Activated naive CD4-positive, alpha-beta T cell treated with anti-CD3 and anti-CD28 coated beads for 36 hours (primary cell): ENCODE data around the gene PLCD1. TPM values are rescaled to one million over a fixed set of nuclear protein-coding genes. Genes with fewer than 3 reads are reported as not detected.
A peak's percentile ranks its signal among the peaks of the same experiment; 100 is the strongest.
"Not testable (repeated sequence)": the region's sequence is repeated elsewhere in the genome, so short reads cannot be mapped to it uniquely, and the experiment has no call there.

ENCODE experiments used
- CTCF ChIA-PET: fragments of 350-600 bp; sonication (Branson Sonifier 250); formaldehyde crosslinking; loops from one replicate; lab custom pipeline; 2021; ENCODE audit warnings: antibody characterized with exemption; lab: Charles Lee
- DNase-seq: peaks from one replicate; pipeline ENCODE4 v3.0.0-alpha.2; 2020
- H3K27ac Mint-ChIP-seq: one replicate; pipeline ENCODE4 v1.8.0; 2021; ENCODE audit warnings: mild to moderate bottlenecking, mixed read lengths
- H3K27me3 Mint-ChIP-seq: one replicate; pipeline ENCODE4 v1.8.0; 2021; ENCODE audit warnings: low read depth, mixed read lengths
- H3K36me3 Mint-ChIP-seq: one replicate; pipeline ENCODE4 v1.8.0; 2021; ENCODE audit warnings: low read depth, mixed read lengths
- H3K4me1 Mint-ChIP-seq: one replicate; pipeline ENCODE4 v1.8.0; 2021; ENCODE audit warnings: low read depth, mixed read lengths
- H3K4me3 Mint-ChIP-seq: one replicate; pipeline ENCODE4 v1.8.0; 2021; ENCODE audit warnings: mild to moderate bottlenecking, moderate library complexity, mixed read lengths
- H3K9me3 Mint-ChIP-seq: one replicate; pipeline ENCODE4 v1.8.0; 2021; ENCODE audit warnings: mixed read lengths
- intact Hi-C: fragments of 100-400 bp; cut with micrococcal nuclease; formaldehyde crosslinking; loops from one replicate; pipeline ENCODE4 v1.15.1; 2023
- total RNA-seq, 2 experiments: library from RNA; stranded (reverse); gene quantifications; one replicate each; pipeline ENCODE4 v1.2.3, GENCODE V29; 2021

Gene PLCD1
- total RNA-seq, 2 experiments from 2014 or later = 10.6 to 10.8 TPM

GRCh38 chr3:37993460-37993819 lies 36.0 kb downstream of the PLCD1 start:
- CTCF ChIA-PET = interaction anchor here (0.6 kb wide), 1 partner anchor 516 kb away, joined by 3 read pairs; no protein-coding TSS in a partner anchor
- intact Hi-C loops = no loop called here
- Mint-ChIP-seq H3K27me3 (no peaks in the 10 kb centered on the region), H3K36me3 (peaks cover 17% of the 10 kb centered on the region), H3K27ac (peak overlapping the region; percentile 93), H3K9me3 (no peaks in the 10 kb centered on the region), H3K4me3 (peak overlapping the region; percentile 95), H3K4me1 (peaks cover 44% of the 10 kb centered on the region)
- no peak for DNase-seq

- Mint-ChIP-seq H3K27ac (no peak overlapping the region), H3K36me3 (peaks cover 17% of the 10 kb centered on the region), H3K27me3 (no peaks in the 10 kb centered on the region), H3K4me3 (peak overlapping the region; percentile 95), H3K4me1 (peaks cover 40% of the 10 kb centered on the region), H3K9me3 (no peaks in the 10 kb centered on the region)
- CTCF ChIA-PET = interaction anchor here (0.6 to 1.1 kb wide), 2 partner anchors 19 to 516 kb away, joined by 3 to 4 read pairs; no protein-coding TSS in a partner anchor
- intact Hi-C loops = no loop called here
- no peak for DNase-seq
These were observed 36.4 kb downstream of the PLCD1 start for GRCh38 chr3:37993067-37993455.

- Mint-ChIP-seq H3K4me3 (no peak overlapping the region), H3K9me3 (no peaks in the 10 kb centered on the region), H3K36me3 (peaks cover 17% of the 10 kb centered on the region), H3K4me1 (peaks cover 36% of the 10 kb centered on the region), H3K27me3 (no peaks in the 10 kb centered on the region), H3K27ac (no peak overlapping the region)
- CTCF ChIA-PET = interaction anchor here (0.9 to 1.1 kb wide), 2 partner anchors 11 to 18 kb away, joined by 4 read pairs; no protein-coding TSS in a partner anchor
- no peak for DNase-seq
- intact Hi-C loops = no loop called here
These were observed 37.0 kb downstream of the PLCD1 start for GRCh38 chr3:37992271-37993066.

- no peaks in the 10 kb centered on the region for H3K9me3 Mint-ChIP-seq
- H3K4me1 Mint-ChIP-seq = peaks cover 30% of the 10 kb centered on the region
- CTCF ChIA-PET = interaction anchor here (0.9 to 1.1 kb wide), 2 partner anchors 12 to 17 kb away, joined by 4 read pairs; no protein-coding TSS in a partner anchor
- H3K27me3 Mint-ChIP-seq = no peaks in the 10 kb centered on the region
- DNase-seq = no peak
- peaks cover 15% of the 10 kb centered on the region for H3K36me3 Mint-ChIP-seq
- no peak overlapping the region for H3K4me3 Mint-ChIP-seq
- intact Hi-C loops = no loop called here
- H3K27ac Mint-ChIP-seq = no peak overlapping the region
These were observed 37.6 kb downstream of the PLCD1 start for GRCh38 chr3:37991823-37992222.

GRCh38 chr3:37991109-37991508 lies 38.3 kb downstream of the PLCD1 start:
- Mint-ChIP-seq H3K9me3 (no peaks in the 10 kb centered on the region), H3K27ac (no peak overlapping the region), H3K4me1 (peaks cover 23% of the 10 kb centered on the region), H3K27me3 (no peaks in the 10 kb centered on the region), H3K4me3 (no peak overlapping the region), H3K36me3 (peaks cover 8% of the 10 kb centered on the region)
- DNase-seq = no peak
- CTCF ChIA-PET = no interaction called here
- intact Hi-C loops = no loop called here

GRCh38 chr3:37990527-37990926 lies 38.9 kb downstream of the PLCD1 start, which contains the start of gene VILL:
Gene VILL (plus strand): TSS chr3:37990786. CDS start chr3:37993673, 2,887 bp downstream.
- CTCF ChIA-PET = no interaction called here
- Mint-ChIP-seq H3K9me3 (no peaks in the 10 kb centered on the region), H3K36me3 (peaks cover 4% of the 10 kb centered on the region), H3K27me3 (no peaks in the 10 kb centered on the region), H3K4me1 (peaks cover 17% of the 10 kb centered on the region), H3K4me3 (no peak within 1 kb of the TSS), H3K27ac (no peak within 1 kb of the TSS)
- intact Hi-C loops = no loop called here
- no peak for DNase-seq

- no peak overlapping the region for H3K27ac Mint-ChIP-seq
- intact Hi-C loops = no loop called here
- no peaks in the 10 kb centered on the region for H3K27me3 Mint-ChIP-seq
- no peaks in the 10 kb centered on the region for H3K9me3 Mint-ChIP-seq
- CTCF ChIA-PET = interaction anchor here (0.6 kb wide), 1 partner anchor 17 kb away, joined by 3 read pairs; no protein-coding TSS in a partner anchor
- H3K4me3 Mint-ChIP-seq = no peak overlapping the region
- H3K4me1 Mint-ChIP-seq = peaks cover 12% of the 10 kb centered on the region
- H3K36me3 Mint-ChIP-seq = no peaks in the 10 kb centered on the region
- no peak for DNase-seq
These were observed 39.5 kb downstream of the PLCD1 start for GRCh38 chr3:37989821-37990480.

- CTCF ChIA-PET = no interaction called here
- Mint-ChIP-seq H3K27me3 (no peaks in the 10 kb centered on the region), H3K4me3 (no peak overlapping the region), H3K27ac (no peak overlapping the region), H3K9me3 (no peaks in the 10 kb centered on the region), H3K4me1 (peaks cover 6% of the 10 kb centered on the region), H3K36me3 (no peaks in the 10 kb centered on the region)
- no peak for DNase-seq
- intact Hi-C loops = no loop called here
These were observed 40.4 kb downstream of the PLCD1 start for GRCh38 chr3:37988931-37989525.

GRCh38 chr3:37988376-37988775 lies 41.1 kb downstream of the PLCD1 start:
- H3K27me3 Mint-ChIP-seq, H3K9me3 Mint-ChIP-seq, H3K36me3 Mint-ChIP-seq, H3K27ac Mint-ChIP-seq, H3K4me1 Mint-ChIP-seq, DNase-seq, CTCF ChIA-PET, intact Hi-C loops, H3K4me3 Mint-ChIP-seq: not testable (repeated sequence)

GRCh38 chr3:37987751-37988179 lies 41.7 kb downstream of the PLCD1 start:
- no peak for DNase-seq
- Mint-ChIP-seq H3K27me3 (no peaks in the 10 kb centered on the region), H3K4me3 (no peak overlapping the region), H3K27ac (no peak overlapping the region), H3K4me1 (no peaks in the 10 kb centered on the region), H3K9me3 (no peaks in the 10 kb centered on the region), H3K36me3 (no peaks in the 10 kb centered on the region)
- CTCF ChIA-PET = no interaction called here
- intact Hi-C loops = no loop called here

- no peaks in the 10 kb centered on the region for H3K27me3 Mint-ChIP-seq
- no peaks in the 10 kb centered on the region for H3K4me1 Mint-ChIP-seq
- H3K27ac Mint-ChIP-seq = no peak overlapping the region
- no peaks in the 10 kb centered on the region for H3K9me3 Mint-ChIP-seq
- intact Hi-C loops = no loop called here
- H3K36me3 Mint-ChIP-seq = no peaks in the 10 kb centered on the region
- CTCF ChIA-PET = no interaction called here
- no peak overlapping the region for H3K4me3 Mint-ChIP-seq
- DNase-seq = no peak
These were observed 42.1 kb downstream of the PLCD1 start for GRCh38 chr3:37987315-37987697.
